A549 treated with Mapracorat at 1 μM for 4 hours (cell line): ENCODE results near the gene TMEM196. TPM values are rescaled to one million over a fixed set of nuclear protein-coding genes. Genes with fewer than 3 reads are reported as not detected.

Experiments used
- total RNA-seq: library from RNA; stranded (reverse); fragments of 200-300 nt; extraction: Qiagen RNA extraction; gene quantifications from 5 replicates; pipeline ENCODE4 v1.2.3, GENCODE V29; 2022

The TMEM196 gene
- total RNA-seq: not detected in 5 replicates

DNA sequence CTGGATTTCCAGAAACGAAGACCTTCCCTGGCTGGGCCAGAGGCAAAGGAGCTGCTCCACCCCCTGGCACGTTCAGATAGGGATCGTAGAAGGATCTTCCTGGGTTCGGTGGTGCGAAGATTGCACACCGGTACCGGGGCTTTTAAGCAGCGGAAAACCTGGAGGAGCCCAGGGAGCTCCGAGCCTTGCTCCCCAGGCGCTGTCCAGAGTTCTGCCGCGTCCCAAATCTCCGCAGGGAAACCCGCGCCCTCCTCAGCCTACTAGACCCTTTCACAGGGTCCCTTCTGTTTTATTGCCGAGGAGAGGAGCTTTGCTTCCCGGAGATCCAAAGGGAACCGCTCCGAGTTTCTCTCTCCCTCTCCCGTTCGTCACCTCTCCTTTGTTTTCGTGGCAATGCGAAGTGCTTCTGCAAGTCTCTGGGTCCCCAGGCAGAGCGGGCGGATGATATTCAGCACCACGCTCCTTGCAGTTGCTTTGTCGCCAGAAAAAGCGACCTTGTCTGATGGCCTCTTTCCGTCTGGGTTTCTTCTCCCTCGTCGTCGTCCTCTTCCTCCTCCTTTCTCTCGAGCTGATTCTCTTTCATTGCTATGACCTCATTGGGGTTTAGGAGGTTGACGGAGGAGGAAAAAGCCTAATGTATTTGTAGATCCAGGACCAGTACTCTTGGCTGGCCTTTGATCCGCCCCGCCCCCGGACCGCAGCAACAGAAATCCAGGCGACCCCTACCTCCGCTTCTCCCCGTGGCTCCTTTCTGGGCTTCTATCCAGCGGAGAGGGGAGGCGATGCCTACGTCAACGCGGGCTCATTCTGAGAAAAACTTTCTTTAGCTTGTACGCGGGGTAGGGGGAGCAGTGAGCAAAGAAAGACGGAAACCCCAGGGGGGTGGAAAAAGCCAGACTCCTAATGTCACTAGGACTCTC lies at the start of gene TMEM196:
TSS of gene TMEM196 (minus strand) at position 777 of the 920 bp plus-strand sequence. CDS start 921 bp downstream, outside the sequence.

DNA sequence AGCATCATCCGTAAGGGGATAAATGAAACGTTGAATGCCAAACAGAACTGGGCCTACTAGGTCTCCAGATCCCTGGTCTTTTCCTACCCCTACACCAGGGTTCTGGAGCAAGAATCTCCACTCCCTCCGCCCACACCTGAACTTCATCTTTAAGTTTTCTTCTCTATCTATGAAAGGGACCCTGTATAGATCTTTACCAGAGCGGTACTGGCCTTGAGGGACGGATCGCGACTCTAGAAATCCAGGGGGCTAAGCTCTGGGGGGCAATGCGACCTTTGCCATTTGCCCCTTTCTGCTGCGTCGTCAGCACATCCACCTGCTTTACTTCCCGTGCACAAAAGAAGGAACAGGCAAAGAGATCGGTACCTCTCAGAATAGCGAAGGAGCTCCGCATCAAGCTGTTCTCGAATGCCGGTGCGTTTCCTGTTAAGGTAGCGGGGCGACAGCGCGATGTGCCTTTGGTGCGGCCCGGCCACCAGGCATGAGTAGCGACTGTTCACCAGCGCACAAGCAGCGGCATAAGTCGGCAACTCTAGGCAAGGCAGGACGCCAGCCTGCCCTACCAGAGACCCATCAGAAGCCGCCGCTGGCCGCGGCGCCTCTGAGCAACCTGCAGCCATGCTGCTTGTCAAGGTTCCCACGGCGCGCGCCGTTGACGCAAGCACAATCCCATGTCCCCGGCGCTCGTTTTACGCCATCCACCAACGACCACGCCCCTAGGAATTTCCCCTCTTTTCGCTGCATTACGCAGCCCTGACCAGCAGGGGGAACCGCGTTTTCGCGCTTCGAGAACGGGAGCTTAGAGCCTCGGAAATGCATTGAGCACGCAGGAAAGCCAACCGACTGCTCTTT lies 64.8 kb downstream of the TMEM196 start, which contains the start of gene POLR1F:
TSS of gene POLR1F (minus strand) at position 641 of the 852 bp plus-strand sequence. CDS start at position 620, 21 bp downstream.

Other genes starting within 250 kb of the TMEM196 start
- 13.1 to 17.9 TPM (median 14.8 TPM) in 5 replicates for gene POLR1F, start 64.6 kb downstream of the TMEM196 start, total RNA-seq